Astrocyte (in vitro differentiated cells and primary cell): ENCODE measurements around the gene CFHR5. TPM values are rescaled to one million over a fixed set of nuclear protein-coding genes. Genes with fewer than 3 reads are reported as not detected.

Source experiments
- DNase-seq: peaks from one replicate; pipeline ENCODE4 v3.0.0-alpha.2; 2010; ENCODE audit warnings: low read depth
- FAIRE-seq: peaks from 2 replicates; lab custom pipeline; 2011; peaks lifted over from hg19 to GRCh38; lab: Jason Lieb, UNC
- H2AFZ ChIP-seq: 2 replicates; pipeline ENCODE4 v1.6.0; 2012; ENCODE audit warnings: low read depth, low read length, inconsistent platforms
- H3K27ac ChIP-seq: 2 replicates; pipeline ENCODE4 v1.5.1; 2011; ENCODE audit warnings: low read depth, low read length, inconsistent platforms
- H3K27me3 ChIP-seq: 2 replicates; pipeline ENCODE4 v1.6.0; 2011; ENCODE audit warnings: low read length, inconsistent platforms; ENCODE audit not compliant: insufficient read depth
- H3K36me3 ChIP-seq: 2 replicates; pipeline ENCODE4 v1.5.1; 2011; ENCODE audit warnings: low read length, inconsistent platforms; ENCODE audit not compliant: insufficient read depth
- H3K4me1 ChIP-seq: 2 replicates; pipeline ENCODE4 v1.5.1; 2011; ENCODE audit warnings: low read length, inconsistent platforms; ENCODE audit not compliant: insufficient read depth
- H3K4me2 ChIP-seq: 2 replicates; pipeline ENCODE4 v1.6.0; 2012; ENCODE audit warnings: low read length, inconsistent platforms
- H3K4me3 ChIP-seq: 2 replicates; pipeline ENCODE4 v1.5.1; 2011; ENCODE audit warnings: low read depth, mild to moderate bottlenecking, low read length, inconsistent platforms; ENCODE audit not compliant: insufficient read depth
- H3K79me2 ChIP-seq: 2 replicates; pipeline ENCODE4 v1.6.0; 2012; ENCODE audit warnings: mild to moderate bottlenecking, low read length, inconsistent platforms; ENCODE audit not compliant: insufficient read depth
- H3K9ac ChIP-seq: 2 replicates; pipeline ENCODE4 v1.6.0; 2012; ENCODE audit warnings: mild to moderate bottlenecking, low read length, inconsistent platforms
- H3K9me3 ChIP-seq: 2 replicates; pipeline ENCODE4 v1.5.1; 2012; ENCODE audit warnings: low read depth, mild to moderate bottlenecking, low read length, inconsistent platforms; ENCODE audit not compliant: insufficient read depth
- H4K20me1 ChIP-seq: 2 replicates; pipeline ENCODE4 v1.6.0; 2012; ENCODE audit warnings: low read length, inconsistent platforms; ENCODE audit not compliant: insufficient read depth
- H3K27ac Mint-ChIP-seq: one replicate; pipeline ENCODE4 v1.8.0; 2021; ENCODE audit warnings: mild to moderate bottlenecking, mixed read lengths; ENCODE audit not compliant: unreplicated experiment
- H3K27me3 Mint-ChIP-seq: one replicate; pipeline ENCODE4 v1.8.0; 2021; ENCODE audit warnings: low read depth, mixed read lengths; ENCODE audit not compliant: unreplicated experiment
- H3K36me3 Mint-ChIP-seq: one replicate; pipeline ENCODE4 v1.8.0; 2021; ENCODE audit warnings: low read depth, mixed read lengths; ENCODE audit not compliant: unreplicated experiment
- H3K4me1 Mint-ChIP-seq: one replicate; pipeline ENCODE4 v1.8.0; 2021; ENCODE audit warnings: low read depth, mixed read lengths; ENCODE audit not compliant: unreplicated experiment
- H3K4me3 Mint-ChIP-seq: one replicate; pipeline ENCODE4 v1.8.0; 2021; ENCODE audit warnings: mild to moderate bottlenecking, moderate library complexity, mixed read lengths; ENCODE audit not compliant: unreplicated experiment
- H3K9me3 Mint-ChIP-seq: one replicate; pipeline ENCODE4 v1.8.0; 2021; ENCODE audit warnings: mild to moderate bottlenecking, mixed read lengths; ENCODE audit not compliant: unreplicated experiment
- EZH2 ChIP-seq: IDR thresholded peaks from 2 replicates; pipeline ENCODE4 v1.6.1; 2012; ENCODE audit warnings: mild to moderate bottlenecking, low read length, inconsistent platforms; ENCODE audit not compliant: insufficient read depth
- total RNA-seq: library from RNA; stranded (reverse); gene quantifications from 2 replicates; pipeline ENCODE4 v1.2.1, GENCODE V29; 2021
- TF ChIP-seq, protein P1 (sequence below): IDR thresholded peaks from 2 replicates; pipeline ENCODE4 v1.5.1; 2011; ENCODE audit warnings: low read depth, mild to moderate bottlenecking, inconsistent platforms, low read length, moderate library complexity; ENCODE audit not compliant: insufficient read depth

CFHR5 gene
- total RNA-seq, 1 donor from 2014 or later, result not detected

DNA sequence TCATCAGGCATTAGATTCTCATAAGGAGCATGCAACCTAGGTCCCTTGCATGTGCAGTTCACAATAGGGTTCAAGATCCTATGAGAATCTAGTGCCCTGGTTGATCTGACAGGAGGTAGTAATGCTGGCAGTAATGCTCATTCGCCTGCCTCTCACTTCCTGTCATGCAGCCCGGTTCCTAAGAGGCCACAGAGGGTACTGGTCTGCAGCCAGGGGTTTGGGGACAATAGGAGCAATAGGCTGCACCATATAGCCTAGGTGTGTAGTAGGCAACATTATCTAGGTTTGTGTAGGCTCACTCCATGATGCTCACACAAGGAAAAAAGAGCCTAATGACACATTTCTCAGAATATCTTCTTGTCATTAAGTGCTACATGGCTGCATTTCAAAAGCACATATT is 25.8 kb downstream of the CFHR5 start:
- no peak overlapping the region for H2AFZ ChIP-seq
- no peaks in the 10 kb centered on the region for H3K4me1 ChIP-seq
- TF ChIP-seq, protein P1, sequence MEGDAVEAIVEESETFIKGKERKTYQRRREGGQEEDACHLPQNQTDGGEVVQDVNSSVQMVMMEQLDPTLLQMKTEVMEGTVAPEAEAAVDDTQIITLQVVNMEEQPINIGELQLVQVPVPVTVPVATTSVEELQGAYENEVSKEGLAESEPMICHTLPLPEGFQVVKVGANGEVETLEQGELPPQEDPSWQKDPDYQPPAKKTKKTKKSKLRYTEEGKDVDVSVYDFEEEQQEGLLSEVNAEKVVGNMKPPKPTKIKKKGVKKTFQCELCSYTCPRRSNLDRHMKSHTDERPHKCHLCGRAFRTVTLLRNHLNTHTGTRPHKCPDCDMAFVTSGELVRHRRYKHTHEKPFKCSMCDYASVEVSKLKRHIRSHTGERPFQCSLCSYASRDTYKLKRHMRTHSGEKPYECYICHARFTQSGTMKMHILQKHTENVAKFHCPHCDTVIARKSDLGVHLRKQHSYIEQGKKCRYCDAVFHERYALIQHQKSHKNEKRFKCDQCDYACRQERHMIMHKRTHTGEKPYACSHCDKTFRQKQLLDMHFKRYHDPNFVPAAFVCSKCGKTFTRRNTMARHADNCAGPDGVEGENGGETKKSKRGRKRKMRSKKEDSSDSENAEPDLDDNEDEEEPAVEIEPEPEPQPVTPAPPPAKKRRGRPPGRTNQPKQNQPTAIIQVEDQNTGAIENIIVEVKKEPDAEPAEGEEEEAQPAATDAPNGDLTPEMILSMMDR, result no peak
- TF ChIP-seq EZH2, result no peak
- no peaks in the 10 kb centered on the region for H3K79me2 ChIP-seq
- H3K9me3 Mint-ChIP-seq, result no peaks in the 10 kb centered on the region
- no peak overlapping the region for H3K27ac Mint-ChIP-seq
- H3K27ac ChIP-seq, result no peak overlapping the region
- no peak overlapping the region for H3K9ac ChIP-seq
- no peaks in the 10 kb centered on the region for H4K20me1 ChIP-seq
- no peaks in the 10 kb centered on the region for H3K27me3 ChIP-seq
- H3K27me3 Mint-ChIP-seq, result no peaks in the 10 kb centered on the region
- FAIRE-seq, result no peak
- H3K4me3 ChIP-seq, result no peak overlapping the region
- no peaks in the 10 kb centered on the region for H3K9me3 ChIP-seq
- no peak for DNase-seq
- no peaks in the 10 kb centered on the region for H3K36me3 ChIP-seq
- no peaks in the 10 kb centered on the region for H3K4me1 Mint-ChIP-seq
- no peak overlapping the region for H3K4me3 Mint-ChIP-seq
- no peak overlapping the region for H3K4me2 ChIP-seq
- no peaks in the 10 kb centered on the region for H3K36me3 Mint-ChIP-seq

DNA sequence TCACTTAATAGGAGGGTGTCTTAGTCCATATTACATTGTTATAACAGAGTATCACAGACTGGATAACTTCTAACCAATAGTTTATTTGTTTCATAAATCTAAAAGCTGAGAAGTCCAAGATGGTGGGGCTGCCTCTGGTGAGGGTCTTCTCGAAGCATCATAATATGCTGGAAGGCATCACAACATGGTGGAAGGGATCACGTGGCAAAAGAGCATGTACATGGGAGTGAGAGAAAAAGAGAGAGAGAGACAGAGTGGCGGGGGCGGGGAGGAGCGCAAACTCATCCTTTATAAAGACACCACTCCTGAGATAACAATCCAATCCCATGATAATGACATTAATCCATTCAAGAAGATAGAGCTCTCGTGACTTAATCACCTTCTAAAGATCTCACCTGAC is 31.5 kb downstream of the CFHR5 start:
- no peaks in the 10 kb centered on the region for H3K79me2 ChIP-seq
- no peak overlapping the region for H3K4me3 ChIP-seq
- H3K4me2 ChIP-seq, result no peak overlapping the region
- H3K36me3 ChIP-seq, result no peaks in the 10 kb centered on the region
- H4K20me1 ChIP-seq, result no peaks in the 10 kb centered on the region
- no peak for TF ChIP-seq EZH2
- H3K9me3 Mint-ChIP-seq, result no peaks in the 10 kb centered on the region
- no peak overlapping the region for H2AFZ ChIP-seq
- H3K4me1 Mint-ChIP-seq, result no peaks in the 10 kb centered on the region
- no peaks in the 10 kb centered on the region for H3K9me3 ChIP-seq
- no peaks in the 10 kb centered on the region for H3K4me1 ChIP-seq
- FAIRE-seq, result no peak
- H3K9ac ChIP-seq, result no peak overlapping the region
- no peaks in the 10 kb centered on the region for H3K27me3 ChIP-seq
- H3K27ac ChIP-seq, result no peak overlapping the region
- H3K36me3 Mint-ChIP-seq, result no peaks in the 10 kb centered on the region
- H3K27ac Mint-ChIP-seq, result no peak overlapping the region
- H3K27me3 Mint-ChIP-seq, result no peaks in the 10 kb centered on the region
- H3K4me3 Mint-ChIP-seq, result no peak overlapping the region
- no peak for DNase-seq

GRCh38 chr1:197011614-197012013 is 34.3 kb downstream of the CFHR5 start:
- Histone ChIP-seq H3K9ac (no peak overlapping the region), H3K27me3 (no peaks in the 10 kb centered on the region), H3K4me2 (no peak overlapping the region), H3K4me1 (no peaks in the 10 kb centered on the region), H3K79me2 (no peaks in the 10 kb centered on the region), H3K27ac (no peak overlapping the region), H3K4me3 (no peak overlapping the region), H3K9me3 (no peaks in the 10 kb centered on the region), H3K36me3 (no peaks in the 10 kb centered on the region), H2AFZ (no peak overlapping the region), H4K20me1 (no peaks in the 10 kb centered on the region)
- FAIRE-seq, result no peak
- no peak for DNase-seq
- Mint-ChIP-seq H3K9me3 (no peaks in the 10 kb centered on the region), H3K36me3 (no peaks in the 10 kb centered on the region), H3K4me1 (no peaks in the 10 kb centered on the region), H3K27ac (no peak overlapping the region), H3K27me3 (no peaks in the 10 kb centered on the region), H3K4me3 (no peak overlapping the region)
- TF ChIP-seq, protein P1, result no peak
- TF ChIP-seq EZH2, result no peak
